GM23338 (cell line): ENCODE measurements around the gene CIAO3.

Source experiments
- CREB1 ChIP-seq: fragments of 250-450 bp; sonication (Bioruptor Pico); IDR thresholded peaks from 2 replicates; pipeline ENCODE4 v1.5.0; 2020; ENCODE audit warnings: low read depth, mild to moderate bottlenecking, moderate library complexity
- CTCF ChIP-seq, 2 experiments: fragments of 200-600 bp in 1 of 2; sonication (generic) in 1 of 2; conservative IDR thresholded peaks; 2 replicates each; pipeline versions ENCODE4 v1.5.1 to v1.6.1; 2016 to 2017; ENCODE audit warnings: antibody characterized with exemption in 2 of 2, low read depth in 2 of 2, mild to moderate bottlenecking in 2 of 2, moderate library complexity in 1 of 2
- EZH2 ChIP-seq: fragments of 200-600 bp; sonication (generic); IDR thresholded peaks from one replicate; pipeline ENCODE4 v1.8.0; 2017; ENCODE audit warnings: antibody characterized with exemption, mild to moderate bottlenecking, low read depth; ENCODE audit not compliant: unreplicated experiment
- EZH2phosphoT487 ChIP-seq: fragments of 200-600 bp; sonication (generic); IDR thresholded peaks from one replicate; pipeline ENCODE4 v1.8.1; 2018; ENCODE audit warnings: antibody characterized with exemption; ENCODE audit not compliant: unreplicated experiment
- JUNB ChIP-seq: IDR thresholded peaks from one replicate; pipeline ENCODE4 v1.6.1; 2016; ENCODE audit warnings: antibody characterized with exemption; ENCODE audit not compliant: unreplicated experiment
- POLR2AphosphoS5 ChIP-seq: IDR thresholded peaks from 2 replicates; pipeline ENCODE4 v1.6.1; 2016; ENCODE audit warnings: antibody characterized with exemption, low read depth
- REST ChIP-seq: IDR thresholded peaks from one replicate; pipeline ENCODE4 v1.6.1; 2018; ENCODE audit warnings: antibody characterized with exemption; ENCODE audit not compliant: unreplicated experiment
- STAT1 ChIP-seq: IDR thresholded peaks from one replicate; pipeline ENCODE4 v1.6.1; 2016; ENCODE audit warnings: antibody characterized with exemption; ENCODE audit not compliant: unreplicated experiment
- ZNF331 ChIP-seq: fragments of 250-450 bp; sonication (Bioruptor Pico); IDR thresholded peaks from 2 replicates; pipeline ENCODE4 v1.5.0; 2020; ENCODE audit warnings: low read depth, mild to moderate bottlenecking, moderate library complexity
- ZNF462 ChIP-seq: fragments of 250-450 bp; sonication (Bioruptor Pico); IDR thresholded peaks from 2 replicates; pipeline ENCODE4 v1.5.0; 2020; ENCODE audit warnings: mild to moderate bottlenecking, moderate library complexity

- TF ChIP-seq JUNB, result no peak
- no peak for TF ChIP-seq CTCF (conservative IDR thresholded peaks at IDR 0.05; ENCODE audit: low read depth in 2 of 2)
- no peak for TF ChIP-seq REST
- no peak for TF ChIP-seq POLR2AphosphoS5
- TF ChIP-seq EZH2, result no peak
- no peak for TF ChIP-seq STAT1
- no peak for TF ChIP-seq CREB1 (CRISPR knock-in tag)
- no peak for TF ChIP-seq ZNF331 (CRISPR knock-in tag)
- no peak for TF ChIP-seq EZH2phosphoT487
- no peak for TF ChIP-seq ZNF462 (CRISPR knock-in tag)
Measured at GRCh38 chr16:708019-708418, 32.8 kb downstream of the CIAO3 start.
